ENCODE data around the gene ABCD3.

ABCD3 gene

DNA sequence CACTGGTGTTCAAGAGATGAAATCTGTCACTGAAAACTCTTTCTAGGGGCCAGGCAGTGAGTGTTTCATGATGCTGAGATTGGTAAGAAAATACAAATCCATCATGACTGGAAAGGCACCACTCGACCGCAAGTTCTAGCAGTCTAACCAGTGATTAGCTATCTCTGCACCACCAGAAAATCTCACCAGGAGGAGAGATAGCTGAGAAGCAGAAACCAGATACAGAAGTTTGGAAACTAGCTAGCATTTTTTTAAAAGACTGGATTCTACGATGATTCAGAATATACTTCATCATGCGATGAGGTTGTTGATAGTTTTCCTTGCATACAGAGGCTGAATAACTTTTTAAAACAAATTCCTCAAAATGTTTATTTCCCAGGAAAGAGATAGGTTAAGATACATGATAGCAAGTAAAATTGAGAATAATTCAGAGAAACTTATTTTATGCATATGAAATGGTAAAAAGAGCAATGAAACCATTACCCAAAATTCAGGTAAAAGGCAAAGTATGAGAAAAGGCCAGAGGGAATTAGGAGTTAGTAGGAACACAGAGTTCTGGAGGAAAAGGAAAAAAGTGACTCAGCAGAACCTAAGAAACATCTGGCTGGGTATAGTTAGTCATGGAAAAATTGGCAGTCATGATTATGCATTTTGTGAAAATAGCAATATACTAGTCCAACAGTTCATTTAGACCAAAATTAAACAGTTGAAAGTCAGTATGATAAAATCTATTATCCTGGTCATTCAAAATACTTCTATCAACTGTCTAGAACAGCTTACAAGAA, 126.7 kb downstream of the ABCD3 start:
- Mint-ChIP-seq H3K27ac (no peak overlapping the region), H3K36me3 (ENCODE audit: low read depth) (peaks cover 6% of the 10 kb centered on the region), H3K4me1 (peaks cover 50% of the 10 kb centered on the region), H3K27me3 (ENCODE audit: low read depth, poor library complexity) (peaks cover 30% of the 10 kb centered on the region), H3K4me3 (no peak overlapping the region), H3K9me3 (peaks cover 10% of the 10 kb centered on the region)
- DNase-seq = no peak
- no peak for TF ChIP-seq CTCF (IDR thresholded peaks at IDR 0.05)

- H3K4me1 Mint-ChIP-seq = peaks cover 63% of the 10 kb centered on the region
- peak overlapping the region; percentile 25 for H3K27ac Mint-ChIP-seq
- peaks cover 4% of the 10 kb centered on the region for H3K9me3 Mint-ChIP-seq
- TF ChIP-seq CTCF (IDR thresholded peaks at IDR 0.05) = no peak
- no peaks in the 10 kb centered on the region for H3K36me3 Mint-ChIP-seq (ENCODE audit: low read depth)
- peaks cover 3% of the 10 kb centered on the region for H3K27me3 Mint-ChIP-seq (ENCODE audit: low read depth, poor library complexity)
- no peak for DNase-seq
- no peak overlapping the region for H3K4me3 Mint-ChIP-seq
Observed at GRCh38 chr1:94549706-94550105, 131.5 kb downstream of the ABCD3 start.

DNA sequence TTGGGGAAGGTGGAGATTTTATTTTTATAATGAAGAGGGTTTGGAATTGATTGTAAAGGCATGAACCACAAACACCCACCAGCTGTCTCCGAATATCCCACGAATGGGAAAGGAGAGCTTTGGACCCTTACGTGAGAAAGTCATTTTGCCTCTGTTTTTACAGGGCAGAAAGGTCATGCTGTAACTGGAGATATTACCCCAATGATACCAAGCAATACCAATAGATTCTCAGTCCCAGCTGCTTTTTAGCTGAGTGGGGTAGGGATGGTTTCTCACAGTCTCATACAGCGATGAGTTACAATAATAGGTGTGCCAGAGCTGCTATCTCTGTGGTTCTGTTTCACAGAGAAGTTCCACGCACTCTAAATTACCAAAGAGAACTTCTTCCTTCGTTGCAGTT, 132.2 kb downstream of the ABCD3 start:
- no peak for DNase-seq
- Mint-ChIP-seq H3K4me3 (peak overlapping the region; percentile 18), H3K27me3 (ENCODE audit: low read depth, poor library complexity) (no peaks in the 10 kb centered on the region), H3K4me1 (peaks cover 65% of the 10 kb centered on the region), H3K9me3 (peaks cover 4% of the 10 kb centered on the region), H3K27ac (peak overlapping the region; percentile 95), H3K36me3 (ENCODE audit: low read depth) (no peaks in the 10 kb centered on the region)
- no peak for TF ChIP-seq CTCF (IDR thresholded peaks at IDR 0.05)

- peaks cover 4% of the 10 kb centered on the region for H3K9me3 Mint-ChIP-seq
- H3K4me1 Mint-ChIP-seq = peaks cover 67% of the 10 kb centered on the region
- no peak overlapping the region for H3K4me3 Mint-ChIP-seq
- TF ChIP-seq CTCF (IDR thresholded peaks at IDR 0.05) = no peak
- DNase-seq = no peak
- H3K36me3 Mint-ChIP-seq (ENCODE audit: low read depth) = no peaks in the 10 kb centered on the region
- no peaks in the 10 kb centered on the region for H3K27me3 Mint-ChIP-seq (ENCODE audit: low read depth, poor library complexity)
- H3K27ac Mint-ChIP-seq = peak overlapping the region; percentile 95
Observed at GRCh38 chr1:94550800-94551241, 132.6 kb downstream of the ABCD3 start.

DNA sequence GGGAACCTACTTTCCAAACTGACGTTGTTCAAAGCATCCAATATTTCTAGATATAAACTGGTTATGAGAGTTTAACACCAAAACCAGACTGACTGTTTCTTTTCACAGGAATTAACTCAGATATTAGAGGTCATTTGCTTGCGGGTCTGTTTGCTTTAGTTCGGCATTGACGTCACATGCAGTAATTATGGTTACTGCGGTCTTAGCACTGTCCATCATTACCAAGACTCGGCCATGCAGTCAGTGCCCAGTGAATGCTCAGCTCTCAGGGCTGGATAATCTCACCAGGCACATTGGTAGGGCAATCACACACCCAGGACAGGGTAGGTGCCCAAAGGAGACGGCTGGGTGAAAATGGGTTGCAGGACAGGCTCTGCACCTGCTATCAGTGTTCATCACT, 133.3 kb downstream of the ABCD3 start:
- Mint-ChIP-seq H3K9me3 (peaks cover 4% of the 10 kb centered on the region), H3K36me3 (ENCODE audit: low read depth) (no peaks in the 10 kb centered on the region), H3K4me3 (no peak overlapping the region), H3K4me1 (peaks cover 67% of the 10 kb centered on the region), H3K27me3 (ENCODE audit: low read depth, poor library complexity) (no peaks in the 10 kb centered on the region), H3K27ac (no peak overlapping the region)
- no peak for DNase-seq
- no peak for TF ChIP-seq CTCF (IDR thresholded peaks at IDR 0.05)

DNA sequence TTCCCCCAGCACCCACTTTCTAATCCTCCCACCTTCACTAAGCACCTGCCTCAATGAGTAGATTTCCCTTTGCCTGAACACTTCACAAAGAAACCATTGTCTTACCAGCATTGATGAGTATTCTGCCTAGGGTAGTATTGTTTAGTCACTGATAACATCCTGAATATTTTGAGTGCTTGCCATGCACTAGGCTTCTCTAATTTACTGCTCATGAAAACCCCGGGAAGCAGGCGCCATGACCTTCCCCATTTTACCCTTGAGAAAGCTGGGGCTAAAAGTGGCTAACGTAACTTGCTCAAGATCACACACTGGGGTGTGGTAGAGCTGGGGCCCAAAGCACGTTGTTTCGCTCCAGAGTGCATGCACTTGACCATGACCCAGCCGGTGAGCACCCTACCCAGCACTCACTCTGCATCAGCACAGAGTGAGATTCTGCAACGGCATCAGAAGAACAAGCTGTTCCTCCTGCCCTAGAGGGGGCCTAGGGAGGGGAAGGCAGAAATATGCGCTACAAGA, 133.9 kb downstream of the ABCD3 start:
- no peak for DNase-seq
- Mint-ChIP-seq H3K27me3 (ENCODE audit: low read depth, poor library complexity) (no peaks in the 10 kb centered on the region), H3K4me3 (no peak overlapping the region), H3K36me3 (ENCODE audit: low read depth) (no peaks in the 10 kb centered on the region), H3K4me1 (peaks cover 67% of the 10 kb centered on the region), H3K27ac (peak overlapping the region; percentile 17), H3K9me3 (peaks cover under 1% of the 10 kb centered on the region)
- no peak for TF ChIP-seq CTCF (IDR thresholded peaks at IDR 0.05)

All from nephron progenitor cell (in vitro differentiated cells).